K562 (cell line): ENCODE data around the gene PBX2. TPM values are rescaled to one million over a fixed set of nuclear protein-coding genes. Genes with fewer than 3 reads are reported as not detected.

Source experiments
- ARID1B ChIP-seq: fragments of 450-650 bp; IDR thresholded peaks from 2 replicates; pipeline ENCODE4 v1.6.1; 2016; ENCODE audit warnings: antibody characterized with exemption, mild to moderate bottlenecking, inconsistent platforms
- BHLHE40 ChIP-seq: IDR thresholded peaks from 2 replicates; pipeline ENCODE4 v1.6.1; 2011; ENCODE audit warnings: low read length, improper control_type of control experiment
- CEBPG ChIP-seq, 3 experiments: fragments of 200-800 bp in 1 of 3; sonication (Bioruptor generic) in 1 of 3; sonication (generic) in 1 of 3; formaldehyde crosslinking in 1 of 3; IDR thresholded peaks in 2 of 3; conservative IDR thresholded peaks in 1 of 3; 2 replicates each; pipeline versions ENCODE4 v1.6.1 to v1.8.0; 2016 to 2022; ENCODE audit warnings: missing compliant biosample characterization in 2 of 3, missing genetic modification characterization in 2 of 3, mild to moderate bottlenecking in 1 of 3, missing genetic modification reagents in 1 of 3
- DNMT1 ChIP-seq: fragments of 450-650 bp; IDR thresholded peaks from 2 replicates; pipeline ENCODE4 v1.6.1; 2016; ENCODE audit warnings: antibody characterized with exemption, mild to moderate bottlenecking
- EGR1 ChIP-seq: fragments of 450-650 bp; conservative IDR thresholded peaks from 2 replicates; pipeline ENCODE4 v1.6.1; 2017; ENCODE audit warnings: mild to moderate bottlenecking
- FIP1L1 ChIP-seq: fragments of 200-400 bp; formaldehyde crosslinking; IDR thresholded peaks from 2 replicates; pipeline ENCODE4 v1.6.1; 2018; ENCODE audit warnings: mild to moderate bottlenecking, low read depth, low read length; ENCODE audit not compliant: poor library complexity, severe bottlenecking
- FOXK2 ChIP-seq, 2 experiments: fragments of 450-650 bp; IDR thresholded peaks in 1 of 2; conservative IDR thresholded peaks in 1 of 2; 2 replicates each; pipeline ENCODE4 v1.6.1; 2016; ENCODE audit warnings: low read depth in 2 of 2, mild to moderate bottlenecking in 1 of 2
- GABPA ChIP-seq: fragments of 200-800 bp; sonication (Bioruptor generic); conservative IDR thresholded peaks from 2 replicates; pipeline ENCODE4 v1.6.1; 2016; ENCODE audit warnings: low read depth, missing genetic modification characterization, missing compliant biosample characterization
- IFI16 ChIP-seq: fragments of 250-450 bp; sonication (Bioruptor Pico); IDR thresholded peaks from 2 replicates; pipeline ENCODE4 v2.1.2; 2022; ENCODE audit warnings: mild to moderate bottlenecking, inconsistent platforms
- JUNB ChIP-seq: fragments of 450-650 bp; formaldehyde crosslinking; conservative IDR thresholded peaks from 2 replicates; pipeline ENCODE4 v1.4.0; 2020; ENCODE audit warnings: mild to moderate bottlenecking
- JUND ChIP-seq, 2 experiments: IDR thresholded peaks; 2 replicates in 1 of 2; 3 replicates in 1 of 2; pipeline ENCODE4 v1.6.1; 2011; ENCODE audit warnings: borderline replicate concordance in 2 of 2, low read depth in 2 of 2, low read length in 2 of 2, improper control_type of control experiment in 1 of 2, missing biosample characterization in 1 of 2, missing genetic modification characterization in 1 of 2, missing genetic modification reagents in 1 of 2
- MCM3 ChIP-seq: fragments of 450-650 bp; IDR thresholded peaks from 2 replicates; pipeline ENCODE4 v1.6.1; 2016
- NCOA1 ChIP-seq: fragments of 450-650 bp; IDR thresholded peaks from 2 replicates; pipeline ENCODE4 v1.6.1; 2016; ENCODE audit warnings: low read depth
- NFIX ChIP-seq: fragments of 250-450 bp; sonication (Bioruptor Pico); IDR thresholded peaks from 2 replicates; pipeline ENCODE4 v1.4.0; 2020; ENCODE audit warnings: low read depth, mild to moderate bottlenecking, moderate library complexity
- RFX5 ChIP-seq: IDR thresholded peaks from 2 replicates; pipeline ENCODE4 v1.6.1; 2011; ENCODE audit warnings: low read depth, mild to moderate bottlenecking, improper control_type of control experiment, low read length
- ZBED1 ChIP-seq: IDR thresholded peaks from 2 replicates; pipeline ENCODE4 v1.6.1; 2014
- ZNF224 ChIP-seq: sonication (generic); formaldehyde crosslinking; IDR thresholded peaks from 2 replicates; pipeline ENCODE4 v1.8.0; 2022; ENCODE audit warnings: mild to moderate bottlenecking, missing genetic modification reagents
- ZNF583 ChIP-seq: fragments of 250-450 bp; sonication (Bioruptor Pico); IDR thresholded peaks from 2 replicates; pipeline ENCODE4 v1.4.0; 2020
- ZNF707 ChIP-seq: fragments of 250-450 bp; sonication (Bioruptor Pico); conservative IDR thresholded peaks from 2 replicates; pipeline ENCODE4 v1.8.0; 2022; ENCODE audit warnings: inconsistent platforms, mild to moderate bottlenecking, moderate library complexity
- ZNF717 ChIP-seq: fragments of 250-450 bp; sonication (Bioruptor Pico); IDR thresholded peaks from 2 replicates; pipeline ENCODE4 v1.5.0; 2021
- polyA plus RNA-seq, 8 experiments: library from polyadenylated mRNA; depleted of rRNA in 4 of 8; stranded (reverse) in 5 of 8; unstranded in 3 of 8; fragments of >200 nt; fragmentation: Nextera tagmentation in 2 of 8; fragmentation: Illumina TruSeq in 1 of 8; extraction: Ambion mirVana in 2 of 8; extraction: Trizol in 1 of 8; gene quantifications; 2 replicates each; pipeline versions ENCODE4 v1.2.1 to v1.2.3, GENCODE V29; 2011 to 2014; ENCODE audit warnings: inconsistent platforms in 1 of 8, missing spikeins in 1 of 8
- total RNA-seq, 7 experiments: library from RNA; depleted of rRNA in 6 of 7; stranded (reverse); fragments of >200 nt in 6 of 7; fragmentation: Illumina TruSeq in 2 of 7; extraction: Trizol in 2 of 7; gene quantifications; 2 replicates each; pipeline versions ENCODE4 v1.2.1 to v1.2.3, GENCODE V29; 2011 to 2021; ENCODE audit warnings: low replicate concordance in 1 of 7
- TF ChIP-seq, protein P1 (sequence below): fragments of 250-450 bp; sonication (Bioruptor Pico); IDR thresholded peaks from 2 replicates; pipeline ENCODE4 v1.5.0; 2022; ENCODE audit warnings: mild to moderate bottlenecking
- TF ChIP-seq, protein P2 (sequence below): fragments of 250-450 bp; sonication (Bioruptor Pico); IDR thresholded peaks from 2 replicates; pipeline ENCODE4 v1.8.0; 2022; ENCODE audit warnings: moderate library complexity, mild to moderate bottlenecking, inconsistent platforms

PBX2 gene
- total and polyA plus RNA-seq, 9 of the 15 experiments (the other 6 are each of a cell fraction or from before 2014, with no cell fraction given), result 1.9 to 134 (median 62.5) TPM

DNA sequence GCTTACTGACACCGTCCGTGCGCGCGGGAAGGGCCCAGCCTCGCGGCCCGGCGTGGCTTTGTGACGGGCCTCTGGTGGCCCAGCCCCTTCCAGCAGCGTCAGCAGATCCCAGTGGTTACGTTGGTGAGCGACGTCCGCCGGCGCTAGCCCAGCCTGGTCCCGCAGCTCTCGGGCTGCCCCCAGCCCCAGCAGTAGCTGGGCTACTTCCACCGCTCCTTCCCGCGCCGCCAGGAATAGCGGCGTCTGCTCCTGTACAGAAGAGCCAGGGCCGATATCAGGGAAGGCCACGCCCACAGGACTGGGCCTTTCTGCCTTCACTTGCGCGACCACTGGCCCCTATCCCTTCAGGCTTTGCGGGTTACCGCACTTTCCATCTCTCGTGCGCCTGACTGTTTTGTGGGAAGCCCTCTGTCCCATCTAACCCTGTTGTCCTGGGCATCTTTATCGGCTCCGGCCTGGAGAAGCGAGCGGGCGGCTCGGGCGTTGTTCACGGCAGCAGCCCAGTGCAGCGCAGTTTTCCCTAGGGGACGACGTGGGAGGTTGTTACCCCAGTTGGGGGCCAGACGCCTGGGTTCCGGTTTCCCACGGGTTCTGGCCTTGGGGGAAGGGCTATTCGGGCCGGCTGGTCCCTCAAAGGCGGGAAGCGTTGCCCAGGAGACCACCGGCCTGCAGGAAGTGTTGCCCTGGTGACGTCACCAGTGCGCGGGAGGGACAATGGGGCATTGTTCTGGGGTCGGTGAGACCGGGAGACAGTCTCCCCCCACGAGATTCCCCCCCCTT, 6.1 kb upstream of the PBX2 start (continued):
- peak; percentile 92 for TF ChIP-seq JUNB
- 0 out of 2 replicates have a peak, but pooled peaks have one; percentile 8 for TF ChIP-seq ZNF583
- TF ChIP-seq, protein P1, sequence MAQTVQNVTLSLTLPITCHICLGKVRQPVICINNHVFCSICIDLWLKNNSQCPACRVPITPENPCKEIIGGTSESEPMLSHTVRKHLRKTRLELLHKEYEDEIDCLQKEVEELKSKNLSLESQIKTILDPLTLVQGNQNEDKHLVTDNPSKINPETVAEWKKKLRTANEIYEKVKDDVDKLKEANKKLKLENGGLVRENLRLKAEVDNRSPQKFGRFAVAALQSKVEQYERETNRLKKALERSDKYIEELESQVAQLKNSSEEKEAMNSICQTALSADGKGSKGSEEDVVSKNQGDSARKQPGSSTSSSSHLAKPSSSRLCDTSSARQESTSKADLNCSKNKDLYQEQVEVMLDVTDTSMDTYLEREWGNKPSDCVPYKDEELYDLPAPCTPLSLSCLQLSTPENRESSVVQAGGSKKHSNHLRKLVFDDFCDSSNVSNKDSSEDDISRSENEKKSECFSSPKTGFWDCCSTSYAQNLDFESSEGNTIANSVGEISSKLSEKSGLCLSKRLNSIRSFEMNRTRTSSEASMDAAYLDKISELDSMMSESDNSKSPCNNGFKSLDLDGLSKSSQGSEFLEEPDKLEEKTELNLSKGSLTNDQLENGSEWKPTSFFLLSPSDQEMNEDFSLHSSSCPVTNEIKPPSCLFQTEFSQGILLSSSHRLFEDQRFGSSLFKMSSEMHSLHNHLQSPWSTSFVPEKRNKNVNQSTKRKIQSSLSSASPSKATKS (CRISPR knock-in tag), result no peak
- no peak; the same call in 1 of the 2 replicates for TF ChIP-seq BHLHE40
- 0 out of 2 replicates have a peak, but pooled peaks have one; percentile 13 for TF ChIP-seq NCOA1
- TF ChIP-seq MCM3, result no peak
- TF ChIP-seq JUND (IDR thresholded peaks at IDR 0.05; ENCODE audit: borderline replicate concordance, low read depth, low read length), result peak; percentile 95
- peak; percentile 89 for TF ChIP-seq JUND (tag; IDR thresholded peaks at IDR 0.05; ENCODE audit: borderline replicate concordance, low read depth, low read length)
- no peak for TF ChIP-seq ZNF717 (CRISPR knock-in tag)
- TF ChIP-seq RFX5, result peak; percentile 56; the same call in 1 of the 2 replicates
- TF ChIP-seq, protein P2, sequence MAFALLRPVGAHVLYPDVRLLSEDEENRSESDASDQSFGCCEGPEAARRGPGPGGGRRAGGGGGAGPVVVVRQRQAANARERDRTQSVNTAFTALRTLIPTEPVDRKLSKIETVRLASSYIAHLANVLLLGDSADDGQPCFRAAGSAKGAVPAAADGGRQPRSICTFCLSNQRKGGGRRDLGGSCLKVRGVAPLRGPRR (CRISPR knock-in tag), result peak; percentile 37; the same call in 1 of the 2 replicates
- TF ChIP-seq ZBED1, result no peak; the same call in 1 of the 2 replicates
- peak; percentile 86 for TF ChIP-seq FIP1L1
- TF ChIP-seq NFIX (CRISPR knock-in tag), result no peak; the same call in 1 of the 2 replicates
- peak; percentile 88; the same call in 1 of the 2 replicates for TF ChIP-seq DNMT1
- peak; percentile 81 for TF ChIP-seq GABPA
- TF ChIP-seq EGR1, result peak; percentile 81
- peak; percentile 54 to 56; a peak in 3 of 4 replicates for TF ChIP-seq FOXK2 (conservative IDR thresholded peaks at IDR 0.05 in 1 of 2, IDR thresholded peaks at IDR 0.05 in 1 of 2; ENCODE audit: low read depth in 2 of 2)
- TF ChIP-seq IFI16 (CRISPR knock-in tag), result no peak
- TF ChIP-seq ARID1B, result no peak; the same call in 1 of the 2 replicates
- TF ChIP-seq CEBPG (CRISPR knock-in tag; IDR thresholded peaks at IDR 0.05), result 0 out of 2 replicates have a peak, but pooled peaks have one; percentile 24
- no peak for TF ChIP-seq CEBPG (tag; conservative IDR thresholded peaks at IDR 0.05 in 1 of 2, IDR thresholded peaks at IDR 0.05 in 1 of 2)
- TF ChIP-seq ZNF707 (CRISPR knock-in tag), result no peak
- peak; percentile 10; the same call in 1 of the 2 replicates for TF ChIP-seq ZNF224 (CRISPR knock-in tag)
